Measurements from ENCODE around the gene KRT14.
A peak's percentile ranks its signal among the peaks of the same experiment; 100 is the strongest.

KRT14 gene

GRCh38 chr17:41555105-41555887, 31.4 kb downstream of the KRT14 start:
- Histone ChIP-seq H3K9me3 (ENCODE audit: control insufficient read depth, low read length) (no peaks in the 10 kb centered on the region), H3K4me1 (ENCODE audit: control insufficient read depth, insufficient read depth, low read length) (no peaks in the 10 kb centered on the region), H3K36me3 (ENCODE audit: control insufficient read depth, insufficient read depth, low read length) (no peaks in the 10 kb centered on the region), H3K9ac (ENCODE audit: low read length) (no peak overlapping the region), H3K27me3 (ENCODE audit: control insufficient read depth, insufficient read depth, low read length) (peaks cover 2% of the 10 kb centered on the region), H3K4me3 (ENCODE audit: low read length) (no peak overlapping the region)

- Histone ChIP-seq H3K36me3 (ENCODE audit: control insufficient read depth, insufficient read depth, low read length) (no peaks in the 10 kb centered on the region), H3K9ac (ENCODE audit: low read length) (no peak overlapping the region), H3K4me1 (ENCODE audit: control insufficient read depth, insufficient read depth, low read length) (peaks cover 11% of the 10 kb centered on the region), H3K27me3 (ENCODE audit: control insufficient read depth, insufficient read depth, low read length) (no peaks in the 10 kb centered on the region), H3K4me3 (ENCODE audit: low read length) (no peak overlapping the region), H3K9me3 (ENCODE audit: control insufficient read depth, low read length) (no peaks in the 10 kb centered on the region)
These were observed 32.6 kb downstream of the KRT14 start for GRCh38 chr17:41553987-41554680.

GRCh38 chr17:41553176-41553575, 33.5 kb downstream of the KRT14 start:
- H3K27me3 ChIP-seq (ENCODE audit: control insufficient read depth, insufficient read depth, low read length): no peaks in the 10 kb centered on the region
- peaks cover 20% of the 10 kb centered on the region for H3K4me1 ChIP-seq (ENCODE audit: control insufficient read depth, insufficient read depth, low read length)
- no peaks in the 10 kb centered on the region for H3K9me3 ChIP-seq (ENCODE audit: control insufficient read depth, low read length)
- no peaks in the 10 kb centered on the region for H3K36me3 ChIP-seq (ENCODE audit: control insufficient read depth, insufficient read depth, low read length)
- H3K4me3 ChIP-seq (ENCODE audit: low read length): no peak overlapping the region
- no peak overlapping the region for H3K9ac ChIP-seq (ENCODE audit: low read length)

GRCh38 chr17:41552455-41552854, 34.2 kb downstream of the KRT14 start:
- no peaks in the 10 kb centered on the region for H3K27me3 ChIP-seq (ENCODE audit: control insufficient read depth, insufficient read depth, low read length)
- peaks cover 27% of the 10 kb centered on the region for H3K4me1 ChIP-seq (ENCODE audit: control insufficient read depth, insufficient read depth, low read length)
- no peak overlapping the region for H3K9ac ChIP-seq (ENCODE audit: low read length)
- H3K4me3 ChIP-seq (ENCODE audit: low read length): no peak overlapping the region
- H3K36me3 ChIP-seq (ENCODE audit: control insufficient read depth, insufficient read depth, low read length): no peaks in the 10 kb centered on the region
- no peaks in the 10 kb centered on the region for H3K9me3 ChIP-seq (ENCODE audit: control insufficient read depth, low read length)

- no peaks in the 10 kb centered on the region for H3K36me3 ChIP-seq (ENCODE audit: control insufficient read depth, insufficient read depth, low read length)
- H3K9me3 ChIP-seq (ENCODE audit: control insufficient read depth, low read length): no peaks in the 10 kb centered on the region
- H3K9ac ChIP-seq (ENCODE audit: low read length): no peak overlapping the region
- H3K4me3 ChIP-seq (ENCODE audit: low read length): no peak overlapping the region
- no peaks in the 10 kb centered on the region for H3K27me3 ChIP-seq (ENCODE audit: control insufficient read depth, insufficient read depth, low read length)
- peaks cover 30% of the 10 kb centered on the region for H3K4me1 ChIP-seq (ENCODE audit: control insufficient read depth, insufficient read depth, low read length)
These were observed 35.3 kb downstream of the KRT14 start for GRCh38 chr17:41551365-41551764.

GRCh38 chr17:41549596-41550039, 37.1 kb downstream of the KRT14 start:
- H3K36me3 ChIP-seq (ENCODE audit: control insufficient read depth, insufficient read depth, low read length): no peaks in the 10 kb centered on the region
- H3K9me3 ChIP-seq (ENCODE audit: control insufficient read depth, low read length): no peaks in the 10 kb centered on the region
- no peaks in the 10 kb centered on the region for H3K27me3 ChIP-seq (ENCODE audit: control insufficient read depth, insufficient read depth, low read length)
- H3K9ac ChIP-seq (ENCODE audit: low read length): peak overlapping the region; percentile 76
- H3K4me3 ChIP-seq (ENCODE audit: low read length): no peak overlapping the region
- peaks cover 35% of the 10 kb centered on the region for H3K4me1 ChIP-seq (ENCODE audit: control insufficient read depth, insufficient read depth, low read length)

GRCh38 chr17:41548844-41549595, 37.7 kb downstream of the KRT14 start:
- H3K36me3 ChIP-seq (ENCODE audit: control insufficient read depth, insufficient read depth, low read length): no peaks in the 10 kb centered on the region
- no peaks in the 10 kb centered on the region for H3K9me3 ChIP-seq (ENCODE audit: control insufficient read depth, low read length)
- no peaks in the 10 kb centered on the region for H3K27me3 ChIP-seq (ENCODE audit: control insufficient read depth, insufficient read depth, low read length)
- H3K4me3 ChIP-seq (ENCODE audit: low read length): no peak overlapping the region
- H3K9ac ChIP-seq (ENCODE audit: low read length): peak overlapping the region; percentile 76
- H3K4me1 ChIP-seq (ENCODE audit: control insufficient read depth, insufficient read depth, low read length): peaks cover 40% of the 10 kb centered on the region

GRCh38 chr17:41547921-41548843, 38.5 kb downstream of the KRT14 start:
- H3K36me3 ChIP-seq (ENCODE audit: control insufficient read depth, insufficient read depth, low read length): no peaks in the 10 kb centered on the region
- no peaks in the 10 kb centered on the region for H3K9me3 ChIP-seq (ENCODE audit: control insufficient read depth, low read length)
- peak overlapping the region; percentile 76 for H3K9ac ChIP-seq (ENCODE audit: low read length)
- H3K4me1 ChIP-seq (ENCODE audit: control insufficient read depth, insufficient read depth, low read length): peaks cover 40% of the 10 kb centered on the region
- H3K4me3 ChIP-seq (ENCODE audit: low read length): no peak overlapping the region
- H3K27me3 ChIP-seq (ENCODE audit: control insufficient read depth, insufficient read depth, low read length): no peaks in the 10 kb centered on the region

GRCh38 chr17:41547378-41547841, 39.3 kb downstream of the KRT14 start:
- Histone ChIP-seq H3K27me3 (ENCODE audit: control insufficient read depth, insufficient read depth, low read length) (no peaks in the 10 kb centered on the region), H3K36me3 (ENCODE audit: control insufficient read depth, insufficient read depth, low read length) (no peaks in the 10 kb centered on the region), H3K4me3 (ENCODE audit: low read length) (no peak overlapping the region), H3K4me1 (ENCODE audit: control insufficient read depth, insufficient read depth, low read length) (peaks cover 40% of the 10 kb centered on the region), H3K9ac (ENCODE audit: low read length) (no peak overlapping the region), H3K9me3 (ENCODE audit: control insufficient read depth, low read length) (no peaks in the 10 kb centered on the region)

GRCh38 chr17:41546819-41547218, 39.9 kb downstream of the KRT14 start:
- Histone ChIP-seq H3K36me3 (ENCODE audit: control insufficient read depth, insufficient read depth, low read length) (no peaks in the 10 kb centered on the region), H3K27me3 (ENCODE audit: control insufficient read depth, insufficient read depth, low read length) (no peaks in the 10 kb centered on the region)

GRCh38 chr17:41545829-41546410, 40.8 kb downstream of the KRT14 start:
- peaks cover 40% of the 10 kb centered on the region for H3K4me1 ChIP-seq (ENCODE audit: control insufficient read depth, insufficient read depth, low read length)
- no peaks in the 10 kb centered on the region for H3K36me3 ChIP-seq (ENCODE audit: control insufficient read depth, insufficient read depth, low read length)
- no peaks in the 10 kb centered on the region for H3K27me3 ChIP-seq (ENCODE audit: control insufficient read depth, insufficient read depth, low read length)
- H3K4me3 ChIP-seq (ENCODE audit: low read length): no peak overlapping the region
- H3K9ac ChIP-seq (ENCODE audit: low read length): no peak overlapping the region
- no peaks in the 10 kb centered on the region for H3K9me3 ChIP-seq (ENCODE audit: control insufficient read depth, low read length)

More at GRCh38 chr17:41546819-41547218, 39.9 kb downstream of the KRT14 start:
- Histone ChIP-seq H3K4me3 (ENCODE audit: low read length) (no peak overlapping the region), H3K4me1 (ENCODE audit: control insufficient read depth, insufficient read depth, low read length) (peaks cover 40% of the 10 kb centered on the region), H3K9me3 (ENCODE audit: control insufficient read depth, low read length) (no peaks in the 10 kb centered on the region), H3K9ac (ENCODE audit: low read length) (no peak overlapping the region)
